Mucosa of descending colon (tissue), 3 donors: ENCODE data around the gene TXNDC11. TPM values are rescaled to one million over a fixed set of nuclear protein-coding genes. Genes with fewer than 3 reads are reported as not detected.
A peak's percentile ranks its signal among the peaks of the same experiment; 100 is the strongest.

Source experiments
- ATAC-seq: fragments of 200-7000 bp; cut with Tn5 transposase; one replicate; pipeline ENCODE4 v1.9.1; 2020; ENCODE audit warnings: mild to moderate bottlenecking, moderate library complexity
- DNase-seq, 3 donors: peaks; one replicate each; pipeline ENCODE4 v3.0.0-alpha.2; 2020
- H3K36me3 ChIP-seq: fragments of 200-600 bp; one replicate; pipeline ENCODE4 v1.8.0; 2021; ENCODE audit warnings: low read depth, mild to moderate bottlenecking
- H3K4me1 ChIP-seq: fragments of 200-600 bp; one replicate; pipeline ENCODE4 v1.8.0; 2021; ENCODE audit warnings: low read depth, mild to moderate bottlenecking
- H3K4me3 ChIP-seq: fragments of 200-600 bp; one replicate; pipeline ENCODE4 v1.8.0; 2021; ENCODE audit warnings: mild to moderate bottlenecking
- H3K9me3 ChIP-seq: fragments of 200-600 bp; one replicate; pipeline ENCODE4 v1.8.0; 2021; ENCODE audit warnings: mild to moderate bottlenecking
- intact Hi-C, 2 donors: fragments of 100-400 bp; cut with DNase I in 1 of 2; cut with micrococcal nuclease in 1 of 2; formaldehyde crosslinking; loops; one replicate each; pipeline versions ENCODE4 v1.11.0 to v1.11.1; 2022; cut with DNase I, micrococcal nuclease
- total RNA-seq, 3 donors: library from RNA; stranded (reverse); fragmentation: NEBNext Ultra II Directional in 2 of 3; extraction: Animal tissue kit (Norgen Biotek cat#: 25700) in 2 of 3; gene quantifications; one replicate each; pipeline versions ENCODE4 v1.2.1 to v1.2.4, GENCODE V29; 2021 to 2023
- TF ChIP-seq, protein P1 (sequence below): fragments of 200-600 bp; IDR thresholded peaks from one replicate; pipeline ENCODE4 v1.8.0; 2022; ENCODE audit warnings: antibody characterized with exemption, mild to moderate bottlenecking
- donor health status: DM: no; HTN: no; CAD: no; lungs with moderate emphysema.
- donor health status: DM: no; HTN: no; CAD: no.
- donor health status: DM: no; HTN: yes; CAD: no.

Gene TXNDC11
- total RNA-seq, 3 donors from 2014 or later: 52.3 to 71.9 (median 60.3) TPM

DNA sequence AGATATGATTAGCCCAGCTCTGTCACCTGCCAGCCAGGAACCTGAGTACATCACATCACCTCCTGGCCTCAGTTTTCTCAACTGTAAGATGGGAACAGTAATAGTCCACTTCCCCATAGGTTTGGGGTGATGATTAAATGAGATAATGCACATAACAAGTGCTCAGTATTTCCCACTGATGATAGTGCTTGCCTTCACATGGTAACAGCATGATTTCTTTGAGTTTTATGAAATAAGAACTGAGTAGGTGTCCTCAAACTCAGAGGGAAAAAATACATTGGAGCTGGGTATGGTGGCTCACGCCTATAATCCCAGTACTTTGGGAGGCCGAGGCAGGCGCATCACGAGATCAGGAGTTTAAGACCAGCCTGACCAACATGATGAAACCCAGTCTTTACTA is 104.5 kb downstream of the TXNDC11 start:
- TF ChIP-seq, protein P1, sequence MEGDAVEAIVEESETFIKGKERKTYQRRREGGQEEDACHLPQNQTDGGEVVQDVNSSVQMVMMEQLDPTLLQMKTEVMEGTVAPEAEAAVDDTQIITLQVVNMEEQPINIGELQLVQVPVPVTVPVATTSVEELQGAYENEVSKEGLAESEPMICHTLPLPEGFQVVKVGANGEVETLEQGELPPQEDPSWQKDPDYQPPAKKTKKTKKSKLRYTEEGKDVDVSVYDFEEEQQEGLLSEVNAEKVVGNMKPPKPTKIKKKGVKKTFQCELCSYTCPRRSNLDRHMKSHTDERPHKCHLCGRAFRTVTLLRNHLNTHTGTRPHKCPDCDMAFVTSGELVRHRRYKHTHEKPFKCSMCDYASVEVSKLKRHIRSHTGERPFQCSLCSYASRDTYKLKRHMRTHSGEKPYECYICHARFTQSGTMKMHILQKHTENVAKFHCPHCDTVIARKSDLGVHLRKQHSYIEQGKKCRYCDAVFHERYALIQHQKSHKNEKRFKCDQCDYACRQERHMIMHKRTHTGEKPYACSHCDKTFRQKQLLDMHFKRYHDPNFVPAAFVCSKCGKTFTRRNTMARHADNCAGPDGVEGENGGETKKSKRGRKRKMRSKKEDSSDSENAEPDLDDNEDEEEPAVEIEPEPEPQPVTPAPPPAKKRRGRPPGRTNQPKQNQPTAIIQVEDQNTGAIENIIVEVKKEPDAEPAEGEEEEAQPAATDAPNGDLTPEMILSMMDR: no peak
- intact Hi-C loops: no loop called here
- no peak for ATAC-seq
- no peak overlapping the region for H3K4me3 ChIP-seq
- H3K9me3 ChIP-seq: no peaks in the 10 kb centered on the region
- no peaks in the 10 kb centered on the region for H3K36me3 ChIP-seq
- peaks cover 21% of the 10 kb centered on the region for H3K4me1 ChIP-seq
- no peak for DNase-seq

DNA sequence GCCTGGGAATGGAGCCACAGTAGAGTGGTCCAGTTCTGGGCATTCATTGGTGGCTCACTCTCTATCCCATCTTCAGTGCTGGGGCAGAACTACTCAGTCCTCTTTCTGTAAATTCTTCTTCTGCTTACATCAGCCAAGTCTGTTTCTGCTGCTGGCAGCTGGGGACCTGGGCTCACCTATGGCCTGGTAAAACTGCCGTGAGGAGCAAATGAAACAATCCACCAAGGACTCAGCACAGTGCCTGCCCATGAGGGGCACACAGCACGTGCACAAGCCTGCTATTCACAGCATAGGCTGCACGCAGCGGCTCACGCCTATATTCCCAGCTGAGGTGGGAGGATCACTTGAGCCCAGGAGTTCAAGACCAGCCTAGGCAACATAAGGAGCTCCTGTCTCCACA is 105.3 kb downstream of the TXNDC11 start:
- no peak for DNase-seq
- H3K4me1 ChIP-seq: peaks cover 21% of the 10 kb centered on the region
- no peaks in the 10 kb centered on the region for H3K36me3 ChIP-seq
- ATAC-seq: no peak
- TF ChIP-seq, protein P1: no peak
- intact Hi-C loops: no loop called here
- no peaks in the 10 kb centered on the region for H3K9me3 ChIP-seq
- H3K4me3 ChIP-seq: no peak overlapping the region

DNA sequence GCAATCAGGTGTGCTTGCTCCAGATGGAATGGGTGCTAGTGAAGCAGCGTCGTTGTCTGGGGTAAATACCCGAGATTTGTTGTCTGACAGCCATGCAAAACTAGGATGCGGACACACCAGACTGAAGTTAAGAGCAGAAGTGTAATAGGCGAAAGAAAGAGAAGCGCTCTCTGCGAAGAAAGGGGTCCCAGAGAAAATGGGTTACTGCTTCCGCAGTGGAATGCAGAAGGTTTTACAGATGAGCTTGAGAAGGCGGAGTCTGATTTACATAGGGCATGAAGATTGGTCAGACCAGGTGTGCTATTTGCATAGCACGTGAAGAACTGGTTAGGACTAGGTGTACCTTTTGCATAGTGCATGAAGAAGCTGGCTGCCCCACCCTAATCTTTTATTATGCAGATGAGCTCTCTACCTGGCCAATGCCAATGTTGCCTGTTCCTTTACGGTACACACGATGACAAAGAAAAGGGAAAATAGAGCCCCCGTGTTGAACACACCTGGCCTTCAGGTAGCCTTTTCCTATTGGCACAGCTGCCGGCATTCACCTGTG is 106.4 kb downstream of the TXNDC11 start:
- ATAC-seq (peak; percentile 88), DNase-seq (peak in 1 of 3 donors; percentile 72)
- TF ChIP-seq, protein P1: no peak
- intact Hi-C loops: no loop called here
- Histone ChIP-seq H3K36me3 (no peaks in the 10 kb centered on the region), H3K9me3 (no peaks in the 10 kb centered on the region), H3K4me3 (no peak overlapping the region), H3K4me1 (peaks cover 16% of the 10 kb centered on the region)

DNA sequence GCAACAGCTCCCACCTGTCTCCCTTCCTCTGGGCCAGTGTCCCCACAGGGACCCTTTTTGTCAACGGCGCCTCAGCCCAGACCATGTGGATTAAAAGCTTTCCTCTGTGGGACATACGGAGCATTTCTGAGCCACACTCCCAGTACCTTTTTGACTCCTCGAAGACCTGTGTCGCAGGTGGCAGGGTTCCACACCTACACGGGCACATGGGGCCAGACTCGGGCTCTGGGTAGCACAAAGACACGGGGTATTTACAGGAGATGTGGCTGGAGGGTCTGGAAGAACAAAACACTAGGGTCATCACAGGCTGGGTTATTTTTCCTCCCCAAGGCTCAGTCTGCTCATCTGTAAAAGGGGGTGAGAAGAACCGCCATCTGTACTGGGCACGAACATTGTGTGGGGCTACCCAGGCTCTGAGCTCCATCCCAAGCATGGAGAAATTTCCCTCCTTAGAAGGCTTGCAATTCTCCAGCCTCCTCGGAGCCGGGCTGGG is 106.9 kb downstream of the TXNDC11 start:
- peaks cover 10% of the 10 kb centered on the region for H3K4me1 ChIP-seq
- DNase-seq (no peak), ATAC-seq (peak; percentile 24)
- no peaks in the 10 kb centered on the region for H3K36me3 ChIP-seq
- no peak overlapping the region for H3K4me3 ChIP-seq
- TF ChIP-seq, protein P1: no peak
- H3K9me3 ChIP-seq: no peaks in the 10 kb centered on the region
- intact Hi-C loops: no loop called here

DNA sequence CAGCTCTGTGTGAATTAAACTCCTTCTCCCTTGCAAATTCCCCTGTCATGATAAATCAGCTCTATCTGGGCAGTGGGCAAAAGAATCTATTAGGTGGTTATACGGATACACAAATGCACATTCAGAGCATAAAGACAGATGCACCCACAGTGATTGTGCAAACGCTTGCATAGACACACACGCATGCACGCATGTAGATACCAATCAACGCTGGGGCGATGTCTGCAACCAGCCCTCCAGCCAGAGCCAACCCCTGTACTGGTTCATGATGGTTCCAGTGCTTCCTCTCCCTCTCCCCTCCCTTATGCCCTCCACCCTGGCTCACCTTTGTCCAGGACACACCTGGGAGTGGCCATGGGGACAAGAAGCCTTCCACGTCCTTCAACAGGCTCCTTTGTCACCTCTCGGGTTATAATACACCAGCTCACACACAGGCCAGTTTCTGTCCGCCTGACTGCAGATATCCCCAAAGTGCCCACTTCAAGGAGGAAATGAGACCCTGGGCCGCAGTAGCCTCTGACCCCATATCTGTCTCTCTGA is 107.5 kb downstream of the TXNDC11 start:
- Histone ChIP-seq H3K4me3 (no peak overlapping the region), H3K9me3 (no peaks in the 10 kb centered on the region), H3K36me3 (no peaks in the 10 kb centered on the region), H3K4me1 (peaks cover 10% of the 10 kb centered on the region)
- DNase-seq: peak; percentile 72 to 77 (median 74)
- peak; percentile 81 for ATAC-seq
- intact Hi-C loops: no loop called here
- TF ChIP-seq, protein P1: no peak
